Astrocyte of the hippocampus (primary cell): ENCODE results near the gene SLC48A1.
"Not testable (repeated sequence)": the region's sequence is repeated elsewhere in the genome, so short reads cannot be mapped to it uniquely, and the experiment has no call there.

Experiments
- DNase-seq: peaks from one replicate; pipeline ENCODE4 v3.0.0; 2011; ENCODE audit warnings: low read depth, low spot score

SLC48A1 gene

DNA sequence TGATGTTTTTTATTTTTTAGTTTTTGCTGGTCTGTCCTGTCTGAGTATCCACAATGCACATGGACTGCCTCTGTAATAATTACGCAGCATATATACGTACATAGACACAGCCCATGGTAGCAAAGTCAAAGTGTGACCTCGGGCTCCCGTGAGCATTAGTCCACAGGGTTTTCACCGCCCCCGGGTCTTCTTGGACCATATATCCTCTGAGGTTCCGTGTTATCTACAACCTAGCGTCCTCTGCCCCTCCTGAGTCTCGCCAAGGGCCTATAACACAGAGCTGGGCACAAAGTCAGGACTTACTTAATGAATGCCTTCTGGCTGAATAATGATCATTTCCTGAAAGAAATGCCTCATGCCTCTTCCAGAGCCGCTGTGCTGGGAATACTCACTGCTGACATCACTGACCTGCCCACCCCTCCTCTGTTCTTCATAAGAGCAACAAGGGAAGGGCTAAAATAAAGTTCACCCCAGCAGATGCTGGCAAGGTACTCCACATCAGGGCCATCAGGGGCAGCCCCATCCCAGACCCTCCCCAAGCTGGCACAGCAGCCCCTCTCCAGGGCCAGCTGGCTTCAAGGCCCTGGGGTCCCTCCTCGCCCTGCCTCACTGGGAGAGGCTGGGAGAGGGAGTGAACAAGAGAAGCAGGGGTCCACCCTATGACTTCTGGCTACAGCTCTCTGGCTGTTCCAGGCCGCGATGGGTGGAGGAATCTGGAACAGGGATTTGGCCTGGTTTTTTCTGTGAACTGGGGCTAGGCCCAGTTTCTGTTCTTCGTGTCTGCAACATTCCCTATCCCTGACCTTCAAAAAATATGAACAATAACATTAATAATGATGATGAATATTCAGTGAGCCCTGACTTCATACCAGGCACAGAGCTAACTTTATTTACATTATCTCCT, 38.8 kb downstream of the SLC48A1 start:
- DNase-seq: peak; percentile 71

- DNase-seq: peak; percentile 98
These were observed 39.9 kb downstream of the SLC48A1 start for GRCh38 chr12:47812797-47813510.

- DNase-seq: no peak
These were observed 40.6 kb downstream of the SLC48A1 start for GRCh38 chr12:47813511-47814196.

DNA sequence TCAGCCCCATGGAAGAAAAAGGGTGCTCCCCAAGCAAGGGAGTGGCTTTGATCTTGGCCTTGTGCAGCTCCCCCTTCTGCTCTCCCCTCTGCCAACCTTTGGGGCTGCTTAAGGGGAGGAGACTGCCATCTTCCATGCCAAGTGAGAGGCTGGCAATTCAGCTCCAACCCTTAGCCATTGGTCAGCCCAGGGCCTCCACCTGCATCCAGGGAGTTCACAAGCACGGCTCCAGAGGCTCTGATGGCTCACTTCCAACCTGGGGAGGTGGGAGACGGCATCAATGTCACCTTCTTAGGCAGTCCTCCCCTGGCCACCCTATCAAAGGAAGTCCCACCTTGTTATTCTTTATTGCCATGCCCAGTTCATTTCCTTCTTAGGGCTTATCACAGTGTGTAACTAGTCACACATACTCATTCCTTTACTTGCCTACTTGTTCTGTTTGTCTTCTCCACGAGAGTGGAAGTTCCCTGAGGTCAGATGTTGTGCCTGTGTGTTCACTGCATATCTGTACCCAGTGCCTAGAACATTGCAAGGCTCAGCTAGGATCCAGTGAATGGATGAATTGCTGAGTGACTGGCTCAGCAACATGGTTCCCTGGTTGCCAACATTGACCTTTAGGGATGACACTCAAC, 41.6 kb downstream of the SLC48A1 start:
- DNase-seq: no peak

GRCh38 chr12:47815447-47815846, 42.4 kb downstream of the SLC48A1 start:
- DNase-seq: not testable (repeated sequence)

DNA sequence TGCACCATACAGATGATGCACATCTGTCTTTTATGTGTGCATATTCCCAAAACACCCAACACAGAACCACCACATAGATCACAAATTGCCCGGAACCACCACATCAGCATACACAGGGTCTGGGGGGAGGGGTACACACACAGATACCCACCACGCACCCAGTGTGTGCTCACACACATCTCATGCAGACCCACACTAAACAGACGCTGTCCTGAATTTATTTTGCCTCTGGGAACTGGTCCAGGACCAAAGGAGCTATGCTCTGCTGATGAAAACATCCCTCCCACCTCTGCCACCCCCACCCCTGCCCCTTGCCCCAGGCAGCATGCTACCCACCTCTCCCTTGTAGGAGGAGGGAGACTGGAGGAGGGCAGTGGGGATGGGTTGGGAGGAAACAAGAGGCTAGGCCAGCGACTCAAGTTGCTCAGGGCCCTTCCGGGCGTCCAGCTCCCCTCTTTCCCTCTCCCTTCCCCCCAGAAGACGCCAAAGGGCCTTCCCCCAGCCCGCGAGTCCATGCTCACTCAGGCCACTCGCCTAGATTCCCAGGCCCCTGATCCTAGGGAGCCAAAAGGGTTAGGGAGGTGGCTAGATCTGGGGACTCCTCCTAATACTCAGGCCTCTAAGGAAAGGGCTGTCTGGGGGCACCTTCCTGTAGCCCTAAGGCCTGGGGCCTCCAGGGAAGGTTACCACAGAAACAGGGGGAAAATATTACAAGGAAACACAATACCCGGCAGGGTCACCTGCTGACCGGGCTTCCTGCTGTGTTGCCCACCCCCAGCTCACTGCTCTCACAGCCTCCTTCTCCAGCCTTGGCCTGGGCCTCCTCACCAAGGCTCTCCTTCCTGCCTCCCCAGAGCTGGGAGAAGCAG, 43.6 kb downstream of the SLC48A1 start:
- no peak for DNase-seq

- DNase-seq: no peak
These were observed 44.4 kb downstream of the SLC48A1 start for GRCh38 chr12:47817272-47818006.

DNA sequence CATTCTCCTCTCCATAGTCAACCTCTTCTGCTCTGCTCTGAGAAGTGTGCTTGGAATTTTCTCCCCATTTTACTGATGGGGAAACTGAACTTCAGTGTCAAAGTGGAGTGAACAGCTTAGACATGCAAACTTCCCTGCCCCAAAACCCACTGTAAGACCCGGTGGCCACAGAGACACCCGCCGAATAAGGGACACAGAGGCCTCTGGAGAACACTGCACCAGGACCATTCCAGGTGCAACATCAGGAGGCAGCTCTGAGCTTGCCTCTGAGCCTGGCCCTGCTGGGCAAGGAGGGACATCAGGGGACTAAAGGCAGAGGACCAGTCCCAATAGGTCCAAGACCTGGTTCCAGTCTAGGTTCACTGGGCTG, 45.0 kb downstream of the SLC48A1 start:
- DNase-seq: no peak

DNA sequence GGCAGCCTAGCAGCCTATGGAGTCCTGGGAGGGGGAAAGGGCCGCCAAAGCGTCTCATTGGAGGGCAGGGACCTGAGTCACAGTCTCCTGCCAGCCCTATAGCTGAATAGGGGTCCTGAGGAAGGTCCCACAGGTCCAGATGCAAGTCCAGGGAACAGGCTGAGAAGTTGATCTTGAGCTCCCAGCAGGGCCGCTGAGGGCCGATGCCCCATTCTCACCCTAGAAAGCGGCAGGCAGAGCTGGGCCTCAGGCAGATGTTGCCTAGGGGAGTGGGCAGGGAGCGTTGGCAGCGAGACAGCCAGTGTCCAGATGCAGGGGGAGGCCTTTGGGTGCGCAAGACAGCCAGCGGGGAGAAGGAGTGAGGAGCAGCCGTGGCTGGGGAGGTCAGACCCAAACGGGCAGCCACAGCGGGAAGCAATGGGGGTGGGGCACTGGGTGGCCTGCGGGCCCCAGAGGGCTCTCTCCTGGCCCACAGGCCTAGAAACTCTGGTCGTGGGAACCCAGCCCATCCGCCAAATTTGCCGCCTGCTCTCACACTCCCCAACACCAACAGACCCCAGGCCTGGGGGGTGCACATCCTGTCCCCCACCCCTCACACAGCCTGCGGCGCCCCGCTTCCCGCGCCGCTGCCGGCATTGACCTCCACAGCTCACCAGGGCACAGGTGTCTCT, 45.6 kb downstream of the SLC48A1 start:
- peak; percentile 46 for DNase-seq

DNA sequence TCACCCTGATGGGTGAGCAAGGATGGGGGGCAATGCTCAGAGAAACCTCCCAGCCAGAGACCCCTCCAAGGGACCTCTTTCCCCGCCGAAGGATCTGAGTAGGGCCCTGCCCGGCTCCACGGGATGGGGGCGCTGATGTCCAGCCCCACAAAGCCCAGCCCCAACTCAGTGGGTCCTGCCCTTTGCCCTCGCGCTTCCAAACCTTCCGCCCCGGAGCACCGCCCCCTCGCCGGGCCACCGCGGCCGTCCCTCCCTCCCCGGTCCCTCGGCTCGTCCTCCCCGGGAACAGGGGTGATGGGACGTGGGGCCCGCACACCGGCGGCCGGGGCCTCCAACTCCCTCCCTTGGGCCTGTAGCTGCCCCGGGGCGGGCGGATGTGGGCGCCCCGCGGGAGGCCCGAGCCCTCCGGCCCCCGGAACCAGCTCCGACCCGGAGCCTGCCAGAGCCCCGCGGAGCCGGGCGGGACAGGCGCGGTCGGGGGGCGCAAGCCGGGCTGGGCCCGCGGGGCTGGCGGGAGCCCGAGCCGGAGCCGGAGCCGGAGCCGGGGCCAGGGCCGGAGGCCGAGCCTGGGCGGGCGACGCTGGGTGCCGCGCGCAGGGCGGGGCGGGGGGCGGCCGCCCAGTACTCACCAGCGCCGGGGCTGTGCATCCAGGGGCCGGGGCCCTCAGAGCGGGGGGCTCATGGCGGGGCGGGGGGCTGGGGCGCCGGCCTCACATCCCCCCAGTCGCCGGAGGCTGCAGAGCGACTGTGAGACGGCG, 46.3 kb downstream of the SLC48A1 start:
- peak; percentile 67 for DNase-seq

- peak; percentile 94 for DNase-seq
These were observed 47.0 kb downstream of the SLC48A1 start, which contains the start of gene HDAC7 for GRCh38 chr12:47819896-47820630. HDAC7 (minus strand) TSS chr12:47819903; CDS start chr12:47819785, 118 bp downstream.

- peak; percentile 98 for DNase-seq
These were observed 47.8 kb downstream of the SLC48A1 start for GRCh38 chr12:47820631-47821345.

- no peak for DNase-seq
These were observed 48.3 kb downstream of the SLC48A1 start for GRCh38 chr12:47821346-47821706.

GRCh38 chr12:47822401-47822800, 49.4 kb downstream of the SLC48A1 start:
- no peak for DNase-seq

GRCh38 chr12:47822863-47823262, 49.8 kb downstream of the SLC48A1 start:
- no peak for DNase-seq

DNA sequence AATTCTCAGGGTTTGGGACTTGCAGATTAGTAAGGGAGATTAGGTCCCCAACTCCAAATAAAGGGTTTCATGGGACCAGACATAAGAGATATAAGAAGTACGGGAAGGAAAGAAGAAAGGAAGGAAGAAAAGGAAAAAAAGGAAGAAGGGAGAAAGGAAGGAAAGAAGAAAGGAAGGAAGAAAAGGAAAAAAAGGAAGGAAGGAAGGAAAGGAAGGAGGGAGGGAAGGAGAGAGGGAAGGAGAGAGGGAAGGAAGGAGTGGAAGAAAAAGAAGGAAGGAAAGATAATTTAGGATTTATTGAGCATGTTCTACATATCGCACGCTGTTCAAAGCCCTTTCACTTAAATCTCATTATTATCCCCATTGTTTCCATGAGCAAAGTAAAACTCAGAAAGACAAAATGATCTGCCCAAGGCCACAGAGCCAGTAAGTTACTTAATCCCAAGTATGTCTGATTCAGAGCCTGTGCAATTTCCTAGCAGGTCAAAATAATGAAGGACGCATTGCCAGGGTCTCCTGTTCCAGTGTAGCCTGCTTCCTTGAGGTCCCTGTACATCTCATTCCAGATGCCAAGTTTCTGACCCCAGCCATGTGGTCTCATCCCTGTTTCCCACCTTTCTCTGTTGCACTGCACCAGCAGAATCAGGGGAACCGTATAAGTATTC, 50.5 kb downstream of the SLC48A1 start:
- no peak for DNase-seq

- DNase-seq: no peak
These were observed 51.2 kb downstream of the SLC48A1 start for GRCh38 chr12:47824198-47824597.
